ENCODE measurements around the gene KCNC4.

KCNC4 gene

DNA sequence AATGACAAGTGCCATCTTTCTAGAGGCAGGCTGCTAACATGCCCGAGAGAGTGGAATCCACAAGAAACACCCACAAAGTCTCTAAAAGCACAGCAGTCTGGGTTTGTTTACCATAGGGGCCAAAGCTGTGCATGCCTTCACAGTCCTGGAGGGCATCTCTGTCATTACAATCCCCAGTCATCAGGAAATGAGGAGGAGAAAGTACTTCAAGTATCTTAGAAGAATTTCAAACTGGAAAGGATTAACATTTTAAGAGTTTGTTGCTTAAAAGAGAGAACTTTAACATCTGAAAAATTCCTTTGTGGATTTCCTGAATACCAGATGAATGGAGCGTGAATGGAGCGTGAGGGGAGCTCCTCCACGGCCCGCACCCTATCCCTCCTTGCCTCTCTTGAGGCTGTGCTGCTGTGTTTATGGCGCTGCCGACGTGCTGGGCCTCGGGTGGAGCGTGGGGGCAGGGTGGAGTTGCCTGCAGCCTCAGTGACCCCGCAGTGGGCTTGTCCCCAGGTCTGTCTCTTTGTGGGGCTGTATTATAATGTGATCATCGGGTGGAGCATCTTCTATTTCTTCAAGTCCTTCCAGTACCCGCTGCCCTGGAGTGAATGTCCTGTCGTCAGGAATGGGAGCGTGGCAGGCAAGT is 36.5 kb upstream of the KCNC4 start:
- intact Hi-C loops (cut with DNase I; ENCODE audit: low total_unique reads): no loop called here
- TF ChIP-seq, protein P1, sequence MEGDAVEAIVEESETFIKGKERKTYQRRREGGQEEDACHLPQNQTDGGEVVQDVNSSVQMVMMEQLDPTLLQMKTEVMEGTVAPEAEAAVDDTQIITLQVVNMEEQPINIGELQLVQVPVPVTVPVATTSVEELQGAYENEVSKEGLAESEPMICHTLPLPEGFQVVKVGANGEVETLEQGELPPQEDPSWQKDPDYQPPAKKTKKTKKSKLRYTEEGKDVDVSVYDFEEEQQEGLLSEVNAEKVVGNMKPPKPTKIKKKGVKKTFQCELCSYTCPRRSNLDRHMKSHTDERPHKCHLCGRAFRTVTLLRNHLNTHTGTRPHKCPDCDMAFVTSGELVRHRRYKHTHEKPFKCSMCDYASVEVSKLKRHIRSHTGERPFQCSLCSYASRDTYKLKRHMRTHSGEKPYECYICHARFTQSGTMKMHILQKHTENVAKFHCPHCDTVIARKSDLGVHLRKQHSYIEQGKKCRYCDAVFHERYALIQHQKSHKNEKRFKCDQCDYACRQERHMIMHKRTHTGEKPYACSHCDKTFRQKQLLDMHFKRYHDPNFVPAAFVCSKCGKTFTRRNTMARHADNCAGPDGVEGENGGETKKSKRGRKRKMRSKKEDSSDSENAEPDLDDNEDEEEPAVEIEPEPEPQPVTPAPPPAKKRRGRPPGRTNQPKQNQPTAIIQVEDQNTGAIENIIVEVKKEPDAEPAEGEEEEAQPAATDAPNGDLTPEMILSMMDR (IDR thresholded peaks at IDR 0.05): no peak

GRCh38 chr1:110174961-110175360 is 35.2 kb upstream of the KCNC4 start:
- Histone ChIP-seq H3K36me3 (no peaks in the 10 kb centered on the region), H3K4me3 (no peak overlapping the region), H3K4me1 (peaks cover 0 to 7% (median 0%) of the 10 kb centered on the region in 4 donors), H3K9me3 (peaks cover 0 to 8% (median 0%) of the 10 kb centered on the region in 3 donors), H3K27me3 (no peaks in the 10 kb centered on the region), H3K27ac (no peak overlapping the region)
- intact Hi-C loops (cut with DNase I; ENCODE audit: low total_unique reads): no loop called here
- no peak for DNase-seq
- TF ChIP-seq, protein P1 (IDR thresholded peaks at IDR 0.05): no peak

More for the DNA sequence above, 36.5 kb upstream of the KCNC4 start:
- no peaks in the 10 kb centered on the region for H3K27me3 ChIP-seq
- H3K4me3 ChIP-seq: no peak overlapping the region
- H3K27ac ChIP-seq: no peak overlapping the region
- DNase-seq: no peak
- H3K4me1 ChIP-seq: peaks cover 0 to 7% (median 0%) of the 10 kb centered on the region in 4 donors
- peaks cover 0 to 6% (median 0%) of the 10 kb centered on the region in 3 donors for H3K9me3 ChIP-seq
- H3K36me3 ChIP-seq: no peaks in the 10 kb centered on the region

DNA sequence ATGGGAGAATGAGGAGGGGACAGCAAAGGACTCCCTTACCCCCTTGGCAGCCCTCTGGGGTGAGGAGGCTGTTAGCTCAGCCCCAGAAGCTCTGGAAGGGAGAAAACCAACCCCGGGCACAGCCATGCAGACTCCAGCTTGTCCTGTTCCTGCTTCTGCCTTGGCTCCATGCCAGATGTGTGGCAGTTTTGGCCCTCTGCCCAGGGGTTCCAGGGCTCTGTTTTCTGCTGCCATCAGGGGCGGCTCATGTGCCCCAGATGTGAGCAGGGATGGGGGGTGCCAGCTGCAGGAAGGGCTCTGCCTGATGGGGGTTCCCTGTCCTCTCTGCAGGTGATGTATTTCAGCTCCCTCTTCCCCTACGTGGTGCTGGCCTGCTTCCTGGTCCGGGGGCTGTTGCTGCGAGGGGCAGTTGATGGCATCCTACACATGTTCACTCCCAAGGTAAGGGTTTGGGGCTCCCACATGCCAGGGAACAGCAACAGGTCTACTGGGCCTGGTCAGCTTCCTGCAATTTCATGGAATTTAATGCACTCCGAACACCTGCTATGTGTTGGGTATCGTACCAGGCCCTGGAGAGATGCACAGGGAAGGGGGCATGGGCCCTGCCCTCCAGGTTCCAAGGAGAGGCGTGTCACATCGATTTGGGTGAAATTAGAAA is 33.7 kb upstream of the KCNC4 start:
- TF ChIP-seq, protein P1 (IDR thresholded peaks at IDR 0.05): no peak

GRCh38 chr1:110177775-110178174 is 32.3 kb upstream of the KCNC4 start:
- H3K9me3 ChIP-seq: peaks cover 0 to 8% (median 0%) of the 10 kb centered on the region in 3 donors
- no peak overlapping the region for H3K27ac ChIP-seq
- intact Hi-C loops (cut with DNase I; ENCODE audit: low total_unique reads): no loop called here
- H3K36me3 ChIP-seq: no peaks in the 10 kb centered on the region
- no peak for DNase-seq
- peaks cover 0 to 7% (median 0%) of the 10 kb centered on the region in 4 donors for H3K4me1 ChIP-seq
- H3K27me3 ChIP-seq: no peaks in the 10 kb centered on the region
- TF ChIP-seq, protein P1 (IDR thresholded peaks at IDR 0.05): no peak
- no peak overlapping the region for H3K4me3 ChIP-seq

More for the DNA sequence above, 33.7 kb upstream of the KCNC4 start:
- Histone ChIP-seq H3K9me3 (peaks cover 0 to 8% (median 0%) of the 10 kb centered on the region in 3 donors), H3K27ac (no peak overlapping the region), H3K4me3 (no peak overlapping the region), H3K4me1 (peaks cover 0 to 7% (median 0%) of the 10 kb centered on the region in 4 donors), H3K27me3 (no peaks in the 10 kb centered on the region), H3K36me3 (no peaks in the 10 kb centered on the region)
- intact Hi-C loops (cut with DNase I; ENCODE audit: low total_unique reads): no loop called here
- peak in 1 of 2 donors; percentile 75 for DNase-seq

GRCh38 chr1:110183642-110184167 is 26.4 kb upstream of the KCNC4 start:
- Histone ChIP-seq H3K4me1 (peaks cover 0 to 23% (median 10%) of the 10 kb centered on the region in 4 donors), H3K36me3 (no peaks in the 10 kb centered on the region), H3K27ac (no peak overlapping the region), H3K27me3 (no peaks in the 10 kb centered on the region), H3K4me3 (no peak overlapping the region), H3K9me3 (peaks cover 0 to under 1% (median 0%) of the 10 kb centered on the region in 3 donors)
- intact Hi-C loops (cut with DNase I; ENCODE audit: low total_unique reads): no loop called here
- DNase-seq: no peak
- TF ChIP-seq, protein P1 (IDR thresholded peaks at IDR 0.05): no peak
